Adrenal gland (tissue), 5 donors: Measurements from ENCODE around the gene PRDM10.

Experiments used
- CTCF ChIP-seq, 6 experiments: fragments of 450-650 bp in 4 of 6; fragments of 200-600 bp in 2 of 6; sonication (generic) in 1 of 6; IDR thresholded peaks; 1 replicate in 5 of 6; 2 replicates in 1 of 6; pipeline versions ENCODE4 v1.5.1 to v1.8.0; 2016 to 2021; ENCODE audit warnings: antibody characterized with exemption in 6 of 6, mild to moderate bottlenecking in 2 of 6, moderate library complexity in 1 of 6
- POLR2A ChIP-seq, 2 donors: fragments of 450-650 bp; IDR thresholded peaks; one replicate each; pipeline ENCODE4 v1.6.1; 2017; ENCODE audit warnings: antibody characterized with exemption in 2 of 2, mild to moderate bottlenecking in 2 of 2, moderate library complexity in 1 of 2
- donor health status: DM: no; HTN: no; CAD: no.

GRCh38 chr11:129928923-129929692 is 73.5 kb downstream of the PRDM10 start:
- TF ChIP-seq CTCF (IDR thresholded peaks at IDR 0.05) = no peak
- TF ChIP-seq POLR2A (IDR thresholded peaks at IDR 0.05) = no peak
